Stimulated activated CD8-positive, alpha-beta memory T cell treated with anti-CD3 and anti-CD28 coated beads, Interleukin-4, amount 100 ng/mL, for 1 hour (primary cell): ENCODE data around the gene MT1E.
"Not testable (repeated sequence)": the region's sequence is repeated elsewhere in the genome, so short reads cannot be mapped to it uniquely, and the experiment has no call there.

Source experiments
- DNase-seq, 2 donors: peaks; one replicate each; pipeline ENCODE4 v3.0.0-alpha.2; 2020; ENCODE audit warnings: low read depth in 2 of 2, low spot score in 1 of 2

The MT1E gene

DNA sequence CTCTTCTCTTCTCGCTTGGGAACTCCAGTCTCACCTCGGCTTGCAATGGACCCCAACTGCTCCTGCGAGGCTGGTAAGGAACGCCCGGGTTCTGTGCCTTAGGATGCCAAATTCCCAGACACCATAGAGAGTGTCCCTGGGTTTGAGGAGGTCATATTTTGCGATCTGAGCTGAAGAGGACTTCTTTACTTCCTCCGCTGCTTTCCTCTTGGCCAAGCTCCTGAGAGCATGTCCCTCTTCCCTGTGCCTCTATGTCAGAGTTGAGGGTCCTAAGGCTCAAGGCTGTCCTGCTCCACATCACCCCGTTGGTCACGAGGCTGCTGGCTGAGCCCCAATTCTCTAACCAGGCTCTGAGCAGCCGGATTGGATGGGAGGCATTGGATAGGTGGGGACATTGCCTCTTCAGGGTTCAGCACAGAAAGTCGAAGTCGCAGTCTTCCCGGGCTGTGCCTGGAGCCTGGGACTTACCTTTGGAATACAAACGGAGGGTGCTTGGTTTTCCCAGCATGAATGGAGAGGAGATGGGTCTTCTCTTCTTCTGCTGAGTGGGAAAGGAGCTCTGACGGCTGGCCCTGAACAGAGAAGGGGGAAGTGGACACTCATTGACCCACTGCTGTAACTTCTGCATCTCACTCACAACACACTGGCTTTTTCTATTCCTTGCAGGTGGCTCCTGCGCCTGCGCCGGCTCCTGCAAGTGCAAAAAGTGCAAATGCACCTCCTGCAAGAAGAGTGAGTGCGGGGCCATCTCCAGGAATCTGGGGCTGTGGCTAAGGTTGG, 44.4 kb downstream of the MT1E start:
- no peak for DNase-seq

GRCh38 chr16:56670620-56670934, 45.0 kb downstream of the MT1E start:
- no peak for DNase-seq

- not testable (repeated sequence) for DNase-seq
Observed at GRCh38 chr16:56671691-56672090, 46.1 kb downstream of the MT1E start.

- not testable (repeated sequence) for DNase-seq
Observed at GRCh38 chr16:56672171-56672570, 46.6 kb downstream of the MT1E start.

DNA sequence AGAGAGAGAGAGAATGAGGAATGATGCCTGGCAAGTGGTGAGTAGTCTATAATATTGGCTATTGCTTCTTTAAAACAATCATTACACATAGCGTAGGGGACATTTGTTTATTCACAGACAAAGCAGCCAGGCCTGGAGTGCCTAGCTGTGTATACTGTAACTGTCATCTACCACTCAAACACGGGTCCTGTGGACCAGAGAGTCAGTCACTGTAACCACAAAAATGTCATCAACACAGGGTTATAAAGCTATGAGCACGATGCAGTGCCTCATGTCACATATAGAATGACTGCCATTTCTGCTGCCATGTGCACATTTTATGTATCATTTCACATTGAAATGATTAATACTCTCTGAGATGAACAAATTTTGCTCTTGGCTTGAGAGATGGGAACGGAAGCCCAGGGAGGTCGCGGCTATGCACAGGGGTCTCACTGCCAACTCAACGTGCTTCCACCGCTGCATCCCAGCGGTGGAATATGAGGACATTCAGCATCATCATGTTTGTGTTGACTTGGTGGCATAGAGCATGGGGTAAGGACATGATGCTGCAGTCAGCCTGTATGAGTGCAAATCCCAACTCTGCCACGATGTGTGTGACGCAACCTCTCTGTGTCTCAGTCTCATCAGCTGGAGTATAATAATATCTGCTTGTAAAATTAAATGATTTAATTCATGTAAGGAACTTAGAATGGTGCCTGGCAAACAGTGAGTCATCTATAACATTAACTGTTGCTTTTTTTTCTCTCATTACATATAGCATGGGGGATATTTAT, 47.4 kb downstream of the MT1E start:
- DNase-seq = no peak

GRCh38 chr16:56673921-56674320, 48.3 kb downstream of the MT1E start:
- no peak for DNase-seq

DNA sequence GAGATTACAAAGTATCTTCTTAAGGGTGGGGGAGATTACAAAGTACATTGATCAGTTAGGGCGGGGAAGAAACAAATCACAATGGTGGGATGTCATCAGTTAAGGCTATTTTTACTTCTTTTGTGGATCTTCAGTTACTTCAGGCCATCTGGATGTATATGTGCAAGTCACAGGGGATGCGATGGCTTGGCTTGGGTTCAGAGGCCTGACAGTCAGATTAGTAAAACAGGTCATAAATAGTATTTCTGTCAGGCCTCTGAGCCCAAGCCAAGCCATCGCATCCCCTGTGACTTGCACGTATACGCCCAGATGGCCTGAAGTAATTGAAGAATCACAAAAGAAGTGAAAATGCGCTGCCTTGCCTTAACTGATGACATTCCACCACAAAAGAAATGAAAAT, 49.0 kb downstream of the MT1E start:
- not testable (repeated sequence) for DNase-seq

- DNase-seq = no peak
Observed at GRCh38 chr16:56675685-56676210, 50.2 kb downstream of the MT1E start.
